Daoy (cell line): ENCODE data around the gene PADI3. TPM values are rescaled to one million over a fixed set of nuclear protein-coding genes. Genes with fewer than 3 reads are reported as not detected.

ENCODE experiments used
- DNase-seq: peaks from one replicate; pipeline ENCODE4 v3.0.0-alpha.2; 2015; ENCODE audit warnings: low read depth
- total RNA-seq: library from RNA; depleted of rRNA; stranded (reverse); fragments of >200 nt; shearing (Covaris generic); gene quantifications from 2 replicates; pipeline ENCODE4 v1.2.3, GENCODE V29; 2014; rRNA removed

Gene PADI3, protein sequence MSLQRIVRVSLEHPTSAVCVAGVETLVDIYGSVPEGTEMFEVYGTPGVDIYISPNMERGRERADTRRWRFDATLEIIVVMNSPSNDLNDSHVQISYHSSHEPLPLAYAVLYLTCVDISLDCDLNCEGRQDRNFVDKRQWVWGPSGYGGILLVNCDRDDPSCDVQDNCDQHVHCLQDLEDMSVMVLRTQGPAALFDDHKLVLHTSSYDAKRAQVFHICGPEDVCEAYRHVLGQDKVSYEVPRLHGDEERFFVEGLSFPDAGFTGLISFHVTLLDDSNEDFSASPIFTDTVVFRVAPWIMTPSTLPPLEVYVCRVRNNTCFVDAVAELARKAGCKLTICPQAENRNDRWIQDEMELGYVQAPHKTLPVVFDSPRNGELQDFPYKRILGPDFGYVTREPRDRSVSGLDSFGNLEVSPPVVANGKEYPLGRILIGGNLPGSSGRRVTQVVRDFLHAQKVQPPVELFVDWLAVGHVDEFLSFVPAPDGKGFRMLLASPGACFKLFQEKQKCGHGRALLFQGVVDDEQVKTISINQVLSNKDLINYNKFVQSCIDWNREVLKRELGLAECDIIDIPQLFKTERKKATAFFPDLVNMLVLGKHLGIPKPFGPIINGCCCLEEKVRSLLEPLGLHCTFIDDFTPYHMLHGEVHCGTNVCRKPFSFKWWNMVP
- 0.09 and 1.5 TPM in 2 replicates for total RNA-seq

DNA sequence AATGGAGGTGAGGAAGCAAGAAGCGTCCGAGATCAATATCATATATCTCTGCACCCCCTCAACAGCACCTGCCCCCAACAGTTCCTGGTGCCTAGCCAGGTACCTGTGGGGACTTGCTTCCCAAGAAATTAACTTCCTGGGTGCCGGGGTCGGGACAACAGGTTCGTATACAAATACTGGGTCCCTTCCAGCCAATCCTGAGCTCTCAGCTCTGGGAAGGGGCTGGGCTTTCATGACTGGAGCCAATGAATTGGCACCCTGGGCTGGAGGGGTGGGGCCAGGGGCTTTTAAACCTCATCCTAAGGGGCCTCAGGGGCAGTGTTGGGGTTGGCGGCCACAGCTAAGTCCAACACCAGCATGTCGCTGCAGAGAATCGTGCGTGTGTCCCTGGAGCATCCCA, at the start of gene PADI3:
PADI3 (plus strand) TSS at position 318 of the 400 bp plus-strand sequence; CDS start at position 358, 40 bp downstream.
- DNase-seq = peak; percentile 28

DNA sequence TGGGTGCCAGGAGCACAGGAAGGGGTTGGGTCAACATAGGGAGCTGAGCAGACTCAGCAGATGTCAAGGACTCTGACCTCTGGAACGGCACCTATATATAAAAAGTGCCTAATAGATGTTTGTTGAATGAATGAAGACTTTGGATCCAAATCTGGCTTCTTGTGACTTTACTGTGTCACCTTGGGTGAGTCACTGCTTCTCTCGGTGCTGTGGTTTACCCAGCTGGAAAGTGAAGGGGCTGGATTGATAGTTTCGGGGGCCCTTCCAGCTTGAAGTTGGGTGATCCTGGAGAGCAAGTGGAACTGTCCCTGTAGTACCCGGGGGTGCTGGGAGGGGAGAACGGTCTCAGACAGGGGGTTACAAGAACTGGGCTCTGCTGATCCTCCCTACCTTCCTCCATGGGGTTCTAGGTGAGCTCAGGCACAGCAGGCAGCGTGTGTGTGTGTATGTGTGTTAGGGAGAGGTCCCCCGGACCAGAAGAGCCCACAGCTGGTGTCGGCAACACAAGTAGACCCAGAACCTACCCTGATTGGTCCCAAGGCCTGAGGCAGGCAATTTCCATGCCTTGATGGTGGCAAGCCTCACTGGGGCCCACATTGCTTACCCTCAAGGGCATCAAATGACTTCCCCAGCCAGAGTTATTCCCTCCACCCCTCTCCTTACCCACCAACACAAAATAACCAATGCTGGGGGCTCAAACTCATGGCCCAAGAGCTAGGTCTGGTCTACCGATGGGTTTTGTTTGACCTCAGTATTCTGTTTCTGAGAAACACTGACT, 49.4 kb upstream of the PADI3 start:
- DNase-seq = peak; percentile 40

DNA sequence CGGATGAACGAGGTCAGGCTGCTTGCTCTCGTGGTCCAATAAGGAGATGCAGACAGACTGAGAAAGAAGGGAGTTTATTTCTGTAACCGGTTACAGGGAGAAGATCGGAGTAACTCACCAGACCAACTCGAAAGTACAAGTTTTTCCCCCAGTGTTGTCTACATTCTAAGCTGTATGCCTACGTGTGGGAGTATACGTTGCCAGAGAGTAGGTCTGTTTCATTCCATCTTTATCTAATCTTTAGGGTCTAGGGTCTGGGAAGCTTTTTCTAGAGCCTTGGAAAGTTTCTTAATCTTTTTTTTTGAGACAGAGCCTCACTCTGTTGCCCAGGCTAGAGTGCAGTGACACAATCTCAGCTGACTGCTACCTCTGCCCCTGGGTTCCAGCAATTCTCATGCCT, 48.7 kb upstream of the PADI3 start:
- DNase-seq = no peak

DNA sequence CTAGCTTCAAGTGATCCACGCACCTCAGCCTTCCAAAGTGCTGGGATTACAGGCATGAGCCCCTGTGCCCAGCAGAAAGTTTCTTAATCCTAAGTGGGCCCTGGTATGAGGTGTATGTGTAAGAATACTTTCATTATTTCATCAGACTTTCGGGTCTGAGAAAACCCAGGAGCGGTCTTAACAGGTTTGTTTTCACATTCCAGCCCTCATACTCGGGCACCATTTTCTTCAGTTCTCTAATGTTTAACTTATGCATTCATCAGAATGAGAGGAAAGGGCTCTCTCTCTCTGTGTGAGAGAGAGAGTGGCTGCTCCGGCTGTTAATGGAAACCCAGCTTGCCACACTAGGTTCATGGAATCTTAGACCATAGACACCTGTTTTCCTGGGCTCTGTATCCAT, 48.1 kb upstream of the PADI3 start:
- DNase-seq = no peak

DNA sequence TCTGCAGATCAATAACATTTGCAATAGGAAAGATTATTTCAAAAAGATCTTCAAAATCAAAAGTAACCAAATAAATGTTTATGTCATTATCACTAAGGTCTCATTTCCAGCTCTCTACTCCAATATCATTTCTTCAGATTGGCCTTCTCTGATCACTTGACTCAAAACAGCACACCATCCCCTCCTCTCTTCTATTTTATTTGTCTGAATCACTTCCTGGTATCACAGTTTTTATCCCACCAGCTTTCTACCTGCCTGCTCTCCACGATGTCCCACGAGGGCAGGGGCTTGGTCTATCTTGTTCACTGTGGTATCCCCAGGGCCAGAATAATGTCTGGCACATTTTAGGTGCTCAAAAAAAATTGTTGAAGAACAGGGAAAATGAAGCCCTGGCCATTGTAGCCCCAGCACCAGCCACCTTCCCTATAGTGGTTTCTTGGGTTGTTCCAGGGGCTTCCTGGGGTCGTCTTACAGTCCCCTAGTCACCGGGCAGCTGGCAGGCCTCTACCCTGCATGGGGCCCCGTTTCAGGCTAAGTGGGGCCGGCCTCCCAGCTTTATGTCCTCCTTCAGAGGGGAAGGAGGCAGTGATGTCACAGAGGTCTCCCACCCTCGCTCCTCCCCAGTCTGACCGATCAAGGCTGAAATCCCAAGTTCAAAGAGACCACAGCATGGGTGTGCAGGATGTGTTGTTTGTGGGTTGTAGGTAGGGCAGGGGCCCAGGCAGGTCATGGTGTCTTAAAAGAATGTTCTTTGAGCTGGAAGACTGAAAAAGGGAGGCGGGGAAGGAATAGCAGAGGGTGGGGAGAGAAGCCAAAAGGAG, 47.5 kb upstream of the PADI3 start:
- DNase-seq = no peak

DNA sequence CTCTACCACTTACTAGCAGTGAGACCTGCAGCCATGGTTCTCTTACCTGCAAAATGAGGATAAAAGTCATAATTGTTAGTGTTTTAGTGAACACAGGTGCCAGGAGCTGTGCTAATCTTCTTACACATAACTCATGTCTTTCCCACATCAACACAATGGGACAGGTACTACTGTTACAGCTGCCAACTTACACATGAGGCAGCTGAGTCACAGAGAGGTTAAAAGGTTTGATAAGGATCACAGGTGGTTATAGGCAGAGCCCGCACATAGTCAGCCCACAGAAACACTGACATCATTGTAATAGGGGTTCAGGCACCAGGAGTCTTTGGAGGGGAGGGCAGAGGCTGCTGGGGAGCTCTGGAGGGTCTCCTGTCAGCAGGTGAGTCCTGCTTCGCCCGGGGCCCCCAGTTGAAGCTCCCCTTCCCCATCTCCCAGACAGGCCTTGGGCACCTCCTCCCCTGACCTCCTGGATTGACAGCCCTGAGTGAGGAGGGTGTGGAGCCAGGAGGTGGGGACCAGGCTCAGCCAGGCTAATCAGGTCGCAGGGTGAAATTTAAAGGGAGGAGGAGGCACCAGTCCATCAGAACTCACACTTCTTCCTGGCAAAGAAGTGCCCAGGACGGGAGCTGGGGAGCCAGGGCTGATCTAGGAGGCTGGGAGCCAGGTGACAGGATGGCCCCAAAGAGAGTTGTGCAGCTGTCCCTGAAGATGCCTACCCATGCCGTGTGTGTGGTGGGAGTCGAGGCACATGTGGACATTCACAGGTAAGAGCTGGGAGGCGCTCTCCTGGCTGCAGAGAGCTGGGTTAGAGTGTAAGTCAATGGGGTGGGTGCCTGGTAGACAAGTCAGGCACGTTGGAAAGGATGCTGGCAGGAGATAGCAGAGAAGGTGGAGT, 44.1 kb upstream of the PADI3 start, which contains the start of gene PADI1:
PADI1 (plus strand) TSS at position 583 of the 895 bp plus-strand sequence; CDS start at position 673, 90 bp downstream.
- no peak for DNase-seq

DNA sequence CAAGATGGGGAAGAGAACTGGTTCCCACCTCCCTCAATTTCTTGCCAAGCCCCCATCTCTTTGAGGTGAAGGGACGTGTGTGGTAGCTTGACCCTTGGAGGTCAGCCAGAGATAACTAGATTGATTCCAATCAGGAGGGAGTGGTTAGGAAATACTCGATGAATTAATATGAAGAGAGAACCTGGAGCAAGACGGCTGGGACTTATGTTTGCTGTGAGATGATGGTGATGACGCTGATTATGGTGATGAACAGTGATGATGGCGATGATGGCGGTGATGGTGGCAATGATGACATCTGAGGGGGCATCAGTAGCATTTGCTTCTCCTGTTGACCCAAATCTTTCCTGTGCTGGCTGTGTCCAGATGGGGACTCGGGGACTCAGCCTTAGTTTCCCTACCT, 43.2 kb upstream of the PADI3 start:
- no peak for DNase-seq

DNA sequence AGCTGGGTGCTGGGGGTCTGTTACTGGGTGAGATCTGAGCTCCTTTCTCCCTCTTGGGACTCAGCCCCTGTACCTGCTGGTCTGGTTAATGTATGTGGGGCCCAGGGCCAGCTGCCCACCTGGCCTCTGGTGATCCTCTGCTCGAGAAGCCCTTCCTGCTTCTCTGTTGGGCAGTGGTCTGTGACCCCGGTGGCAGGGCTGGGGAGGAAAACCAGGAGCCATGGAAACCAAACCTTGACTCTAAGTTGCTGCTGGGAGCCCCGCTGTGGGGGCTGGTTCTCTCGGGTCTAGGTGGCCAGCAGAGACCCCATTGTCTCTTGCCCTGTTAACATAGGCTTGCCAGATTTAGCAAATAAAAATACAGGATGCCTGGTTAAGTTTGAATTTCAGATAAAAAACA, 42.7 kb upstream of the PADI3 start:
- DNase-seq = no peak

DNA sequence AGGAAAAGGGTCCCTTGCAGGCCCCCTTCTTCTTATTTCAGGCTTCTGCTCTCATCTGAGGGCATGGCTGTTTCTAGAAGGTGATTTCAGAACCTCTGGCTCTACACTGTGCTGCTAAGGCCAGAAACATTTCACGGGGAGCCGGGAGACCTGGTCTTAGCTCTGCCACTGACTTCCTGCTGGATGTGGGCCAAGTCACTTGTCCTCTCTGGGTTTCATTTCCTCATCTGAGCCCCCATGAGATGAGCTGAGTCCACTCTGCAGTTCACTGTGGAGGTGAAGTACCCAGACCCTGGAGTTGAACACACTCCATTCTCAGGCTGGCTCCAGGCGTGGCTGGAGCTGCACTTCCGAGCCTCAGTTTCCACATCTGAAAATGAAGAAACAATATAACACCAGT, 41.9 kb upstream of the PADI3 start:
- peak; percentile 49 for DNase-seq

DNA sequence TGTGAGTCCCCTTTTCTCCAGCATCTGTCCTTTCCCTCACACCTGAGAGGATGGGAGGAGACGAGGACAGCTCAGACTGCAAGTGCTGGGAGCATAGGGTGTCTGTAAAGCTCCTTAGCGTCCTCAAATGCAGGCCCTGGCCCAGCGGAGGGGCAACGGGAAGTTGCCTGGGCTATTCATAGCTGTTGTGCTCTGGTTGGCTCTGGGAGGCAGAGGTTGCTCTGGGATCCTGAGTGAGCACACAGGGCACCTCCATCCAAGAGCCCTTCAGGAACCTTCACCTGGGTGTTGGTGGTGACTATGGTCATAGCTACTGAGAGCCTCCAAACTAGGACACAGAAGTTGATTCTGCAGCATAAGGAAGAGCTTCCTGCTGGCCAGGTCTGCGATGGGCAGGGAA, 41.4 kb upstream of the PADI3 start:
- no peak for DNase-seq

DNA sequence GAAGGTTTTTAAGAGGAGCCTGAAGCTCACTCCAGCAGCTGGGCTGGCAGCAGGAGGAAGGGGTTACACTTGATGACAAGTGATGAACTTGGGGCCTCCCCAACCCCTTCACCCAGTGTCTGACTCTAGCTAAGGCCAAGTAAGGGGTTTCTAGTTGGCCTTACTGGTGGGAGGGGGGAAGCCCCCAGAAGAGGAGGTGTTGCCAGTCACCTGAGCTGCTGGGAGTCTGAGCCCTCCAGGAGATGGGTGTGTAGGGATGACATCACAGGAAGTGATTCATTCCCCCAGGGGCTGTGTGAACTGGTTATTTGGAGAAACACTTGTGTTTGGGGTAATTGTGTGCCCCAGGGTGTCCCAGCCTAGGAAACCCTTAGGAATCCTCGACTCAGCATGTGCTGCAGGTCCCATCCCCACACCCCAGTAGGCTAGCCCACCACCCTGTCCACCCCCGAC, 40.9 kb upstream of the PADI3 start:
- peak; percentile 93 for DNase-seq

DNA sequence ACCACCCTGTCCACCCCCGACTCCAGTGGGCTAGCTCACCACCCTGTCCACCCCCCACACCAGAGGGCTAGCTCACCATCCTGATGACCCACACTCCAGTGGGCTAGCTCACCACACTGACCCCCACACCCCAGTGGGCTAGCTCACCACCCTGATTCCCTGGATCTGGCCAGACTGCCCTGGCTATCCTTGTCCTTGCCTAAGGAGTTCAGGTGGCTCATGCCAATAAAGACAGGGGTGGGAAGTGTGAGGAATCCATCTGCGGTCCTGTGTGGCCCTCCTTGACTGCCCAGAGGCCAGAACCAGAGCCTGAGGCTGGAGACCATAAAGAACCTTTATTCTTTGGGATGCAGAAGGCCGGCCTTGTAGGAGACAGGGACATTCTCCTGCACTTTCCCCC, 40.4 kb upstream of the PADI3 start:
- no peak for DNase-seq

DNA sequence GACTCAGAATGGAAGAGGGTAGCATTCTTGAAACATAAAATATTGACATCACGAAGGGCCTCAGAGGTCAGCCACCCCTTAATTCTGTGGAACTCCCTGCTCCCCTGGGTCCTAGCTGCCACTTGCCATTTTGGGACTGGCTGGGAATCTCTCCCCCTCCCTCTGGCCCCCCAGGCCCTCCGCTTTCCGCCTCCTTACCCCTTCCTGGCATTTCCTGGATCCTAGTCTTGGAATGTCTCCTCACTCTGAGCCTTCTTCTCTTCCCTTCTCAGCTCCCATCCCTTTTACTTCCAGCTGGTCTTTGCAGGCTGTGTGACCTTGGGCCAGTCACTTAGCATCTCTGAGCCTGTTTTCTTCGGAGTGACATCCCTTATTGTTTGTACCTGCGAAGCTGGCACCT, 39.5 kb upstream of the PADI3 start:
- no peak for DNase-seq

DNA sequence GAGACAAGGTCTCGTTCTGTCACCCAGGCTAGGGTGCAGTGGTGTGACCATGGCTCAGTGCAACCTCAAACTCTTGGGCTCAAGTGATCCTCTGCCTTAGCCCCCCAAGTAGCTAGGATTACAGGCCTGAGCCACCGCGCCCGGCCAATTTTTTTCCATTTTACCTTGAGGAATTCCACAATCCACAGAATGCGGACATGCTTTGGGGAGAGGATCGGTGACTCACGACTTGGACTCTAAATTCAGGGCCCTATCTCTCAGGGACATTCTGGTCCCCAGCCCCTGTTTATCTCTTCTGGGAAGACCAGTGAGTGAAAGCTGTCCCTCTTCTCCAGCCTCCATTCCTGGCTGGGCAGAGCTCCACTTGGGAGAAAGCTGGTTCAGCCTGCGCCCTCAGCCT, 38.7 kb upstream of the PADI3 start:
- no peak for DNase-seq

DNA sequence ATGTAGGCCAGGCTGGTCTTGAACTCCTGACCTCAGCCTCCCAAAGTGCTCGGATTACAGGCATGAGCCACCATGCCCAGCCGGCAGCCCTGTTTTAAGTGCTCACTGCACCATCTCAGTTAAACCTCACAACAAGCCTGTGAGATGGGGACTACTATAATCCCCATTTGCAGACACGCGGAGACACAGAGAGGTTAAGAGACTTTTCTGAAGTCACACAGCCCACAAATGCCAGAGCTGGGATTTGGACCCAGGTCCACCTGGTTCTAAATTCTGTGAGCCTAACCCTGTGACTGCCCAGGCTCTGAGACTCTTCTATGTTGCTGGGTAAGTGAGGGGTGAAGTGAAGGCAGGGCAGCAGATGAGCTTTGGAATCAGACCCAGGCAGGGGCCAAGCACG, 37.5 kb upstream of the PADI3 start:
- DNase-seq = no peak

DNA sequence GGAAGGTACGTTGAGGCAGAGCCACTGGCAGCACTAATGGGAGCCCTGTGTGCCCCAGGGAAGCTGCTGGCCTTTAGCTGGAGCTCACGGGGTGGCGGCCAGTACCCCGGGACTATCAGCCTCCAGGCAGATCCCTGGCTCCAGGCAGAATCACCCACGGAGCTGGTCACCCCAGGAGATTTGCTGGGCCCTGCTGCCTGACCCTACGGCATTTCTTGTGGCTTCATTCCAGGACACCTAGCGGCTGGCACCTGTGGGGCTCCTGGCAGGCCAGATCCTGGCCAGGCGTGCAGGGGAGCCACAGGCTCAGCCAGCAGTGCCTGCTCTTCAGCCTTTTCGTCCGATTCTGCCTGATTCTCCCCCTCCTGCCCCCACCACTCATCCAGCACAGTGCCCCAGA, 36.9 kb upstream of the PADI3 start:
- no peak for DNase-seq

DNA sequence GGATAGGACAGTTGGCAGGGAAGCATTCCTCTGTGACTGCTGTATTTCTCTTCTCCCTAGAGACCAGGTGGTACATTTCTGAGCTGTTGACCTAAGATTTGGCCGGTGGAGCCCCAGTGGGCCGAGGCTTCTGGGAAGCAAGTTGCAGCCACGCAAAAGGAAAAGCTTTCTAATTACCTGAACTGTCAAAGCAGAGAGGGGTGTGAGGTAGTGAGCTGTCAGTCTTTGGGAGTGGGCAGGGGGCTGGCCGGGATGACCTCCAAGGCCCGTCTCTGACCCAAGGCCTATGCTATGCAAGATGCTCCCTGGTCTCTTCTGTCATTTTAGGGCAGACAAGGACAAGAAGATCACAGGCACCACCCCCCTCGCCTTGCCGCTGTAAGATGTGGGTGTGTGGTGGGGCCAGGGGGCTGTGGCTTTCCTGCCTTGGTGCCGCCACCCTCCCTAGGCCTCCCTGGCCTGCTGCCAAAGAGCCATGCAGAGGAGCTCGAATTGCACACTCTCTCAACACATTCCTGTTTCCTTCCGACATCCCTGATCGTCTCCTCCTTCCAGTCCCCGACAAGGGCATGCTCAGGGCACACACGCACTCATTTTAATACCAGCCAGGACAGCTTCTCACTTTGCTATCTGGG, 36.3 kb upstream of the PADI3 start:
- DNase-seq = peak; percentile 91

DNA sequence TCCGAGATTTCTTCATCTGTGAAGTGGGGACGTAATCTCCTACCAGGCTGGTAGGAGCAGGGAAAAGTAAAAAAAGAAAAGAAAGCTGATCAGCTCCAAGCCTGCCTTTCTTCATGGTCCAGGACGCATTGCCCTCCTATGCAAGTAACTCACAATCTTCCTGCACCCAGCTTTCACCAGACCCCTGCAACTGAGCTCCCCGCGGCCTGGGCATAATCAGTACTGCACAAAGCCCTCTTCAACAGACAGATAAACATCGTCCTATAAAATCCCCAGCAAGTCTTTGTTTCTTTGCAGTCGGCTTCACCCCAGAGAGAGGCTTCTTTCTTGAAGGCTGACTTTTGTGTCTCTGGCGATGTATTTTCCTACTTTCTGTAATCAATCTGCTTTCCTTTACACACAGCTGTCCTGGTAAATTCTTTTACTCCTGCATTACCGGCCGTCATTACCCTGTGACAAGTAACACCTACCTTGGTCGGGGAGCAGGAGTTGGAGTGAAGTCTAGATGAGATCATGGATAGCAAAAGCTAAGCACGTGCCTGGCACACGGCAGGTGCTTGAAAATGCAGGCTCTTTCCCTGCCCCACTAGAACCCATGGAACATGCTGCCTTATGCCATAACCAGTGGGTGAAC, 35.6 kb upstream of the PADI3 start:
- no peak for DNase-seq

DNA sequence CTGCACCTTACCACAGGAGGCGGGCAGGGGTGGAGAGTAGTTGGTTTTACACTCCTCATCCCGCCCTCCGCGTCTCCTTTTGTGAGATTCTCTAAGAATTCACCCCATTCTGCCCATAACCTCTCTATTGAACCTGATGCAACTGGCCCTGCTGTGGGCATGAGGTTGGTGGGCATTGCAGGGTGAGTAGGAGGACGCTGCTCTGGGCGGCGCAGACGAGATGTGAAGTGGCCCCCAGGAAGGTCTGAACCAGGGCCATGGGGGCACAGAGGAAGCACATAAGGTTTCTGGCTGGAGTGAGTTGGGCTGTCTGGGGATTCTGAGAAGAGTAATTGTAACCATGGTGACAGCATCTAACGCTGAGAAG, 35.1 kb upstream of the PADI3 start:
- DNase-seq = no peak
